Sigmoid colon (tissue), 7 donors: ENCODE measurements around the gene PDZD4. TPM values are rescaled to one million over a fixed set of nuclear protein-coding genes. Genes with fewer than 3 reads are reported as not detected.
A peak's percentile ranks its signal among the peaks of the same experiment; 100 is the strongest.

Experiments
- DNase-seq: peaks from one replicate; pipeline ENCODE4 v3.0.0-alpha.2; 2019
- H3K27ac ChIP-seq, 4 donors: fragments of 200-600 bp; sonication (generic); one replicate each; pipeline ENCODE4 v1.5.1; 2016 to 2019; ENCODE audit warnings: mild to moderate bottlenecking in 1 of 4
- H3K27me3 ChIP-seq, 3 donors: fragments of 200-600 bp; sonication (generic); one replicate each; pipeline ENCODE4 v1.5.1; 2019; ENCODE audit warnings: mild to moderate bottlenecking in 1 of 3
- H3K36me3 ChIP-seq, 4 donors: fragments of 200-600 bp; sonication (generic); one replicate each; pipeline ENCODE4 v1.5.1; 2016 to 2019
- H3K4me1 ChIP-seq, 4 donors: fragments of 200-600 bp; sonication (generic); one replicate each; pipeline ENCODE4 v1.5.1; 2017 to 2019
- H3K4me3 ChIP-seq, 4 donors: fragments of 200-600 bp; sonication (generic); one replicate each; pipeline ENCODE4 v1.5.1; 2017 to 2019; ENCODE audit warnings: mild to moderate bottlenecking in 2 of 4, moderate library complexity in 1 of 4
- H3K9me3 ChIP-seq, 4 donors: fragments of 200-600 bp in 3 of 4; sonication (generic) in 3 of 4; one replicate each; pipeline versions ENCODE4 v1.5.1 to v1.6.1; 2013 to 2019
- CTCF ChIP-seq, 4 experiments: fragments of 450-650 bp in 3 of 4; fragments of 200-600 bp in 1 of 4; IDR thresholded peaks; one replicate each; pipeline ENCODE4 v1.5.1; 2016 to 2019; ENCODE audit warnings: antibody characterized with exemption in 4 of 4, mild to moderate bottlenecking in 3 of 4, moderate library complexity in 2 of 4
- EP300 ChIP-seq, 4 donors: sonication (generic); formaldehyde crosslinking; IDR thresholded peaks; one replicate each; pipeline ENCODE4 v1.6.1; 2017; ENCODE audit warnings: antibody characterized with exemption in 4 of 4
- POLR2A ChIP-seq, 2 donors: fragments of 450-650 bp; IDR thresholded peaks; one replicate each; pipeline ENCODE4 v1.6.1; 2016; ENCODE audit warnings: antibody characterized with exemption in 2 of 2, mild to moderate bottlenecking in 2 of 2, moderate library complexity in 2 of 2
- POLR2AphosphoS5 ChIP-seq, 4 donors: sonication (generic); formaldehyde crosslinking; IDR thresholded peaks; one replicate each; pipeline ENCODE4 v1.6.1; 2017; ENCODE audit warnings: antibody characterized with exemption in 4 of 4
- WGBS, 2 donors: extraction: QIAGEN DNeasy Blood & Tissue Kit; methylation state at CpG; one replicate each; pipeline ENCODE4 v1.1.7; 2013; 5-methylcytosine and 5-hydroxymethylcytosine counted together
- intact Hi-C: fragments of 100-400 bp; cut with DNase I; formaldehyde crosslinking; loops from one replicate; pipeline ENCODE4 v1.15.1; 2023
- polyA plus RNA-seq, 3 donors: library from polyadenylated mRNA; stranded (reverse); fragments of 200-250 nt; gene quantifications; one replicate each; pipeline ENCODE4 v1.2.3, GENCODE V29; 2013
- total RNA-seq, 4 donors: library from RNA; depleted of rRNA; stranded (reverse); fragments of >200 nt; gene quantifications; one replicate each; pipeline ENCODE4 v1.1.0, GENCODE V29; 2016
- donor health status: healthy with polysubstance abuse.
- donor health status: Bipolar disorder and iron deficiency.
- donor health status: healthy.

The PDZD4 gene
- total and polyA plus RNA-seq, 7 donors: 0.46 to 24.4 (median 8.6) TPM

- no peak overlapping the region for H3K4me3 ChIP-seq
- H3K9me3 ChIP-seq: no peaks in the 10 kb centered on the region
- intact Hi-C loops: no loop called here
- TF ChIP-seq POLR2AphosphoS5 (IDR thresholded peaks at IDR 0.05) (no peak), EP300 (IDR thresholded peaks at IDR 0.05) (no peak), POLR2A (IDR thresholded peaks at IDR 0.05) (no peak), CTCF (IDR thresholded peaks at IDR 0.05) (no peak)
- H3K4me1 ChIP-seq: peaks cover 0 to 32% (median 29%) of the 10 kb centered on the region in 4 donors
- peaks cover 0 to 3% (median 0%) of the 10 kb centered on the region in 3 donors for H3K27me3 ChIP-seq
- WGBS, 2 donors: 60 to 84% methylated on average over 16 of the region's 16 CpGs
- no peak overlapping the region for H3K27ac ChIP-seq
- DNase-seq: no peak
- peaks cover 0 to 24% (median 9%) of the 10 kb centered on the region in 4 donors for H3K36me3 ChIP-seq
Measured at GRCh38 chrX:153778684-153779101, 51.7 kb downstream of the PDZD4 start.

GRCh38 chrX:153778181-153778580 lies 52.2 kb downstream of the PDZD4 start:
- peaks cover 0 to 3% (median 0%) of the 10 kb centered on the region in 3 donors for H3K27me3 ChIP-seq
- H3K27ac ChIP-seq: no peak overlapping the region
- intact Hi-C loops: no loop called here
- peaks cover 0 to 24% (median 9%) of the 10 kb centered on the region in 4 donors for H3K36me3 ChIP-seq
- no peaks in the 10 kb centered on the region for H3K9me3 ChIP-seq
- no peak for TF ChIP-seq CTCF (IDR thresholded peaks at IDR 0.05)
- TF ChIP-seq POLR2AphosphoS5 (IDR thresholded peaks at IDR 0.05): no peak
- TF ChIP-seq EP300 (IDR thresholded peaks at IDR 0.05): no peak
- TF ChIP-seq POLR2A (IDR thresholded peaks at IDR 0.05): no peak
- peaks cover 0 to 32% (median 29%) of the 10 kb centered on the region in 4 donors for H3K4me1 ChIP-seq
- DNase-seq: no peak
- no peak overlapping the region for H3K4me3 ChIP-seq
- 55 to 66% methylated on average over 17 of the region's 17 CpGs for WGBS, 2 donors

GRCh38 chrX:153777261-153778090 lies 52.9 kb downstream of the PDZD4 start:
- WGBS, 2 donors: 77 to 87% methylated on average over 34 of the region's 34 CpGs
- peaks cover 0 to 28% (median 9%) of the 10 kb centered on the region in 4 donors for H3K36me3 ChIP-seq
- H3K4me1 ChIP-seq: peaks cover 0 to 28% (median 26%) of the 10 kb centered on the region in 4 donors
- TF ChIP-seq POLR2AphosphoS5 (IDR thresholded peaks at IDR 0.05): no peak
- TF ChIP-seq CTCF (IDR thresholded peaks at IDR 0.05): no peak
- TF ChIP-seq EP300 (IDR thresholded peaks at IDR 0.05): no peak
- no peak for TF ChIP-seq POLR2A (IDR thresholded peaks at IDR 0.05)
- intact Hi-C loops: no loop called here
- H3K4me3 ChIP-seq: no peak overlapping the region
- no peak overlapping the region for H3K27ac ChIP-seq
- H3K9me3 ChIP-seq: no peaks in the 10 kb centered on the region
- peaks cover 0 to 3% (median 0%) of the 10 kb centered on the region in 3 donors for H3K27me3 ChIP-seq
- DNase-seq: no peak

GRCh38 chrX:153776611-153777045 lies 53.7 kb downstream of the PDZD4 start:
- no peak overlapping the region for H3K27ac ChIP-seq
- peaks cover 0 to 3% (median 0%) of the 10 kb centered on the region in 3 donors for H3K27me3 ChIP-seq
- H3K4me1 ChIP-seq: peaks cover 0 to 19% (median 18%) of the 10 kb centered on the region in 4 donors
- H3K4me3 ChIP-seq: no peak overlapping the region
- 45 to 83% methylated on average over 17 to 21 of the region's 22 CpGs for WGBS, 2 donors
- peaks cover 0 to 34% (median 9%) of the 10 kb centered on the region in 4 donors for H3K36me3 ChIP-seq
- intact Hi-C loops: no loop called here
- no peak for TF ChIP-seq CTCF (IDR thresholded peaks at IDR 0.05)
- TF ChIP-seq EP300 (IDR thresholded peaks at IDR 0.05): no peak
- no peak for TF ChIP-seq POLR2AphosphoS5 (IDR thresholded peaks at IDR 0.05)
- TF ChIP-seq POLR2A (IDR thresholded peaks at IDR 0.05): no peak
- peak; percentile 36 for DNase-seq
- H3K9me3 ChIP-seq: no peaks in the 10 kb centered on the region
